ENCODE measurements around the gene KEAP1. TPM values are rescaled to one million over a fixed set of nuclear protein-coding genes. Genes with fewer than 3 reads are reported as not detected.

Gene KEAP1
- 58.3 and 64.5 TPM in 2 replicates for total RNA-seq

DNA sequence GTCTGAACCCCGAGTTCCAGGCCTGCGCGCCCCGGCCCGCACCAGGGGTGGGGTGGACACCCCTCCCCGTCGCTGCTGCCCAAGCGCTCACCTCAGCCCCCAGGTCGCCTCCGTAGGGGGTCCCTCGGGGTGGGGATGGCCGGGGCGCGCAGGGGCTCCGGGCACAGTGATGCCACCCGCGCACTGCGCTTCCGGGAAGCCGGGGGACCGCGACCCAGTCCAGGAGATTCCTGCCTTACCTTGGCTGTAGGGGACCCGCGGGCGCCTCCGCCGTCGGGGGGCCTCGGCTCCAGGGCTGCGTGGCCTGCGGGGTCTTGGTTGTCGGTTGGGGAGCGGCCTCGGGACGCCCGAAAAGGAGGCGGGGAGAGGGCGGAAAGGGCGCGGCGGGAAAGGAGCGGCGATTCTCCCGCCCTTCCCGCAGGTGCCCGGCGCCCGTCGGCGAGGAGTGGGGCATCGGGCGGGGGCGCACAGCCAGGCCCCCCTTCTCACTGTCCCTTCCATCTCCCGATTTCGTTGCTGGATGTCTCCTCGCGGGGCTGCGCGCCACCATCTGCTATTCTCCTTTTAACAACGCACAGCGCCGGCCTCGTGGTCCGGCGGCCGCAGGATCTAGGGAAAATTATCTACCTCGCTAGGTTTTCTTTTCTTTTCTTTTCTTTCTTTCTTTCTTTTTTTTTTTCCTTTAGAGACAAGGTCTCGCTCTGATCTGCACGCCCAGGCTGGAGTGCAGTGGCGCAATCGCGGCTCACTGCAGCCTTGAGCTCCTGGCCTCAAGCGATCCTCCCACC is at the start of gene KEAP1:
TSS of gene KEAP1 (minus strand) at position 355 of the 788 bp plus-strand sequence. CDS start 3,323 bp downstream, outside the sequence.

DNA sequence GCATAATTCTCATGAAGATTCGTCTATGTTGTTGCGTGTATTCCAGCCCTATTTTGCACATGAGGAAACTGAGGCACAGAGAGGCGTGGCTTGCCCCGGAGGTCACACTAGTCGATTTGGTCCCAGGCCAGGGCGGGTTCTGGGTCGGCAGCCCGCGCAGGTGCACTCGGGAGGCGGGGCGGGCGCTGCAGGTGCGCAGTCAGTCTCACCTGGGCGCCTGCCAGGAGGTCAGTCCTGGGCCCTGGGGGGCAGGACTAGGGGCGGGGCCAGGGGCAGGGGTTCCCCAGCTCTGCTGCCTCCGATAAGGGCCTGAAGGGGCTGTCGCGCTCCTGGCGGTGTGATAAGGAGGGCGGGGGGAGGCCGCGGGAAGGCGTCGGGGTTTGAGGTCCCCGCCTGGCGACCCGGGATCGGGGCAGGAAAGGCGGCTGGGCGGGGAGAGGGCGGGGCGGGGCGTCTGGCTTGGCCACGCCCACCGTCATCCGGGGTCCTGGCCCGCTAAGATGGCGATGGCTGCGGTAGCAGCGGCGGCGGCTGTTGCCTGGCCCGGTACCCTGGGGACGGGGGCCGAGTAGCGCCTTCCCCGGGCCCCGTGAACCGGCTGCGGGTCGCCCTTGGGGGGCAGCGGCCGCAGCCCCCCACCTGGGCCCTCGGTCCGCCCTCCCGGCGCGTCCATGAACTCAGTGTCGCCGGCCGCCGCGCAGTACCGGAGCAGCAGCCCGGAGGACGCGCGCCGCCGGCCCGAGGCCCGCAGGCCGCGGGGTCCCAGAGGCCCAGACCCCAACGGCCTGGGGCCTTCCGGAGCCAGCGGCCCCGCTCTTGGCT is 40.5 kb upstream of the KEAP1 start, which contains the start of gene ATG4D:
TSS of gene ATG4D (plus strand) at position 485 of the 822 bp plus-strand sequence. CDS start at position 672, 187 bp downstream.

GRCh38 chr19:10517361-10517759 is 14.2 kb upstream of the KEAP1 start, which contains the start of gene S1PR5:
S1PR5 (minus strand) TSS chr19:10517447; CDS start chr19:10515011, 2,436 bp downstream.

Other genes starting within 250 kb of the KEAP1 start
- 28.7 and 97.0 TPM in 2 replicates for gene ICAM1, start 232.2 kb downstream of the KEAP1 start, total RNA-seq
- 0.49 and 0.90 TPM in 2 replicates for gene ICAM4, start 216.4 kb downstream of the KEAP1 start, total RNA-seq
- gene ICAM5, start 213.4 kb downstream of the KEAP1 start, total RNA-seq, result 4.5 and 6.9 TPM in 2 replicates
- 0.18 TPM in 1 of 2 replicates, not detected in the other for gene ZGLP1, start 193.5 kb downstream of the KEAP1 start, total RNA-seq
- gene FDX2, start 187.3 kb downstream of the KEAP1 start, total RNA-seq, result 8.9 and 22.2 TPM in 2 replicates
- 18.1 and 22.6 TPM in 2 replicates for gene RAVER1, start 169.8 kb downstream of the KEAP1 start, total RNA-seq
- 10.5 and 11.4 TPM in 2 replicates for gene ICAM3, start 163.7 kb downstream of the KEAP1 start, total RNA-seq
- gene TYK2, start 122.8 kb downstream of the KEAP1 start, total RNA-seq, result 55.7 and 61.9 TPM in 2 replicates
- gene CDC37, start 99.8 kb downstream of the KEAP1 start, total RNA-seq, result 216 and 257 TPM in 2 replicates
- 5.4 and 9.4 TPM in 2 replicates for gene PDE4A, start 82.8 kb downstream of the KEAP1 start, total RNA-seq
- 0.32 and 0.36 TPM in 2 replicates for gene S1PR5, start 14.1 kb upstream of the KEAP1 start, total RNA-seq
- gene ATG4D, start 40.5 kb upstream of the KEAP1 start, total RNA-seq, result 11.8 and 17.1 TPM in 2 replicates
- gene KRI1, start 62.7 kb upstream of the KEAP1 start, total RNA-seq, result 9.1 and 14.6 TPM in 2 replicates
- gene CDKN2D, start 65.6 kb upstream of the KEAP1 start, total RNA-seq, result 1.1 and 2.5 TPM in 2 replicates
- gene AP1M2, start 84.0 kb upstream of the KEAP1 start, total RNA-seq, result not detected in 2 replicates
- 47.5 and 48.6 TPM in 2 replicates for gene SLC44A2, start 122.2 kb upstream of the KEAP1 start, total RNA-seq
- 66.6 and 74.0 TPM in 2 replicates for gene ILF3, start 151.0 kb upstream of the KEAP1 start, total RNA-seq
- gene QTRT1, start 198.1 kb upstream of the KEAP1 start, total RNA-seq, result 20.1 and 22.7 TPM in 2 replicates
- 57.6 and 69.5 TPM in 2 replicates for gene DNM2, start 214.7 kb upstream of the KEAP1 start, total RNA-seq

Measured in cardiac atrium fibroblast (primary cell).